ENCODE results near the gene KDSR. TPM values are rescaled to one million over a fixed set of nuclear protein-coding genes. Genes with fewer than 3 reads are reported as not detected.
A peak's percentile ranks its signal among the peaks of the same experiment; 100 is the strongest.

Gene KDSR
- total and polyA plus RNA-seq, 2 donors (not counting 1 experiment from before 2014, with no cell fraction given): 6.4 to 21.1 TPM

DNA sequence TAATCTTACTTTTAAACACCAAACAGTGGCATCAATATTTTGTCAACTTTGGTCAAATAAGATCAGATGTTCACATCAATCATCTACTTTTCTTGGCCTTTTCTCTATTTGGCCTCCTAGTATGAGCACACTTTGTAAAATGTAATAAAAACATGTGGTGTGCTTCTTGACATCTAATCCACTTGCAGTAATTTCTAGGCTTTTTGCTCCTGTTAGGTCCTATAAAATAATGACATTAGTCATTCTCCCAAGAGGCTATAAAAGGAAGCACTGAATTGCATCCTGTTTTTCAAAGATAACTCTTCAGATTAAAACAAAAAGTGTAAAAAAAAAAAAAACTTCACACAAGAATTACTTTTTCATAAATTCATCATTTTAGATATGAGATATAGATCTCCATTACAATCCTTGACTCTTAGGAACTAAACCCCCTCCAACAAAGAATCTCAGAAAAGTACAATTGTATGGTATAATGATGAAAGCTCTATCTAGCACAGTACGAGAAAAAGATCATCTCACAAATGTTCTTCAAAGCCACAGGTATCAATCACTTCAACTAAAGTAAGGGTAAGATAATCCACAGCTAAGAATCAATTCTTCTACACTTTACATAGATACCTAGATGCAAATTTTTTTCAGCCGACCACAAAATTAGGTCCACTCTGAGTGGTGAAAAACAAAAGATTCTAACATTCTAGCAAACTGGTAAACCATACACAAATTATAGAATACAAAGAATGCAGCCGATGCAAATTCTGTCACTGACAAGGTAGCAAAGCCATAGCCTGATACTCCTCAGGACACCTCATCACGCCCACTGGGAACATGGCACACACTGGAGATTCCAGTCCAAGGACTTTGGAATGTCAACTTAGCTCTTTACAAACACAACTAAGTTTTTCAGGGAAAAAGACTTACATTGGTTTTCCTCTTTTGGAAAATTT lies 50.1 kb downstream of the KDSR start:
- peak overlapping the region; percentile 60 for H2AFZ ChIP-seq (ENCODE audit: insufficient read depth, low read depth, low read length, poor library complexity, severe bottlenecking)
- peaks cover 65% of the 10 kb centered on the region for H3K4me1 Mint-ChIP-seq
- no peaks in the 10 kb centered on the region for H4K20me1 ChIP-seq (ENCODE audit: control insufficient read depth, insufficient read depth, low read length, poor library complexity, severe bottlenecking)
- H3K9ac ChIP-seq (ENCODE audit: low read length): peak overlapping the region; percentile 91
- peak overlapping the region; percentile 89 for H3K4me3 Mint-ChIP-seq
- peak; percentile 41 for DNase-seq
- no peaks in the 10 kb centered on the region for H3K9me3 ChIP-seq (ENCODE audit: control extremely low read depth in 1 of 3, control insufficient read depth in 2 of 3, insufficient read depth in 1 of 3, low read length in 2 of 3)
- ChIA-PET POLR2A (interaction anchor here (0.9 to 4.5 kb wide), 6 partner anchors 24 to 185 kb away, joined by 6 to 30 read pairs (median 12); no protein-coding TSS in a partner anchor), CTCF (interaction anchor here (0.6 to 3.9 kb wide), 31 partner anchors 9 to 299 kb away, joined by 3 to 136 read pairs (median 9); no protein-coding TSS in a partner anchor)
- H3K27ac Mint-ChIP-seq: peak overlapping the region; percentile 88
- H3K27me3 ChIP-seq (replicated peaks in 1 of 4; ENCODE audit: control extremely low read depth in 1 of 4, control insufficient read depth in 3 of 4, insufficient read depth in 4 of 4, low read length in 3 of 4): no peaks in the 10 kb centered on the region
- H3K4me1 ChIP-seq (ENCODE audit: control insufficient read depth in 2 of 2, insufficient read depth in 2 of 2, low read length in 2 of 2): peaks cover 50 to 58% of the 10 kb centered on the region in 2 donors
- H3K36me3 ChIP-seq (replicated peaks in 1 of 2; ENCODE audit: control extremely low read depth in 1 of 2, control insufficient read depth in 1 of 2, extremely low read depth in 1 of 2, insufficient read depth in 2 of 2, low read length in 1 of 2): no peaks in the 10 kb centered on the region
- H3K9me3 Mint-ChIP-seq (ENCODE audit: insufficient read depth): no peaks in the 10 kb centered on the region
- H3K79me2 ChIP-seq (ENCODE audit: control insufficient read depth, insufficient read depth, low read length): peaks cover 79% of the 10 kb centered on the region
- peak overlapping the region; percentile 60 to 98 (median 91) for H3K4me3 ChIP-seq (ENCODE audit: control extremely low read depth in 1 of 5, extremely low read depth in 1 of 5, insufficient read depth in 1 of 5, low read depth in 2 of 5, low read length in 4 of 5)
- TF ChIP-seq CTCF (IDR thresholded peaks at IDR 0.05) (no peak), EZH2 (IDR thresholded peaks at IDR 0.05; ENCODE audit: borderline replicate concordance, insufficient read depth, low read depth, low read length, poor library complexity, severe bottlenecking) (no peak)
- peak overlapping the region; percentile 75 for H3K4me2 ChIP-seq (replicated peaks; ENCODE audit: low read depth, low read length, poor library complexity, severe bottlenecking)
- 75% methylated on average over 1 of the region's 4 CpGs for WGBS (ENCODE audit: insufficient coverage)
- H3K27me3 Mint-ChIP-seq: no peaks in the 10 kb centered on the region
- intact Hi-C loops (cut with micrococcal nuclease): loop anchor here (1.0 to 5.0 kb wide), 3 partner anchors 45 to 162 kb away; no protein-coding TSS in a partner anchor
- H3K27ac ChIP-seq (ENCODE audit: low read length in 2 of 2): peak overlapping the region; percentile 73 to 92
- no peak for ATAC-seq (ENCODE audit: low read depth)

All from B cell (primary cell).